ENCODE results near the gene CEACAM20.

GRCh38 chr19:44573627-44574026 is 44.2 kb upstream of the CEACAM20 start:
- no peak for TF ChIP-seq POLR2A (IDR thresholded peaks at IDR 0.05)
- TF ChIP-seq POLR2AphosphoS5 (IDR thresholded peaks at IDR 0.05) = no peak
- TF ChIP-seq EP300 (IDR thresholded peaks at IDR 0.05) = no peak
